Type B pancreatic cell (in vitro differentiated cells): ENCODE data around the gene SLC4A3. TPM values are rescaled to one million over a fixed set of nuclear protein-coding genes. Genes with fewer than 3 reads are reported as not detected.
A peak's percentile ranks its signal among the peaks of the same experiment; 100 is the strongest.

Experiments used
- DNase-seq: peaks from one replicate; pipeline ENCODE4 v3.0.0; 2021; ENCODE audit warnings: mixed read lengths; ENCODE audit not compliant: unreplicated experiment; ENCODE audit errors: extremely low spot score
- H3K27ac Mint-ChIP-seq: 2 replicates; pipeline ENCODE4 v1.8.0; 2021; ENCODE audit warnings: mild to moderate bottlenecking, mixed read lengths
- H3K27me3 Mint-ChIP-seq: 2 replicates; pipeline ENCODE4 v1.8.0; 2021; ENCODE audit warnings: mixed read lengths
- H3K36me3 Mint-ChIP-seq: 2 replicates; pipeline ENCODE4 v1.8.0; 2021; ENCODE audit warnings: mixed read lengths
- H3K4me1 Mint-ChIP-seq: one replicate; pipeline ENCODE4 v1.8.0; 2021; ENCODE audit warnings: mixed read lengths; ENCODE audit not compliant: unreplicated experiment
- H3K4me3 Mint-ChIP-seq: 2 replicates; pipeline ENCODE4 v1.8.0; 2021; ENCODE audit warnings: mild to moderate bottlenecking, mixed read lengths
- H3K9me3 Mint-ChIP-seq: 2 replicates; pipeline ENCODE4 v1.8.0; 2021; ENCODE audit warnings: mixed read lengths
- CTCF ChIP-seq: fragments of 200-600 bp; sonication (generic); conservative IDR thresholded peaks from 2 replicates; pipeline ENCODE4 v1.5.0; 2021; ENCODE audit warnings: antibody characterized with exemption, mild to moderate bottlenecking
- long read RNA-seq: library from polyadenylated mRNA; unstranded; transcript quantifications from one replicate; pipeline ENCODE4 v2.0.0, GENCODE V29; 2020
- total RNA-seq: library from RNA; stranded (reverse); gene quantifications from 2 replicates; pipeline ENCODE4 v1.2.1, GENCODE V29; 2021; ENCODE audit warnings: low replicate concordance

SLC4A3 gene, protein sequence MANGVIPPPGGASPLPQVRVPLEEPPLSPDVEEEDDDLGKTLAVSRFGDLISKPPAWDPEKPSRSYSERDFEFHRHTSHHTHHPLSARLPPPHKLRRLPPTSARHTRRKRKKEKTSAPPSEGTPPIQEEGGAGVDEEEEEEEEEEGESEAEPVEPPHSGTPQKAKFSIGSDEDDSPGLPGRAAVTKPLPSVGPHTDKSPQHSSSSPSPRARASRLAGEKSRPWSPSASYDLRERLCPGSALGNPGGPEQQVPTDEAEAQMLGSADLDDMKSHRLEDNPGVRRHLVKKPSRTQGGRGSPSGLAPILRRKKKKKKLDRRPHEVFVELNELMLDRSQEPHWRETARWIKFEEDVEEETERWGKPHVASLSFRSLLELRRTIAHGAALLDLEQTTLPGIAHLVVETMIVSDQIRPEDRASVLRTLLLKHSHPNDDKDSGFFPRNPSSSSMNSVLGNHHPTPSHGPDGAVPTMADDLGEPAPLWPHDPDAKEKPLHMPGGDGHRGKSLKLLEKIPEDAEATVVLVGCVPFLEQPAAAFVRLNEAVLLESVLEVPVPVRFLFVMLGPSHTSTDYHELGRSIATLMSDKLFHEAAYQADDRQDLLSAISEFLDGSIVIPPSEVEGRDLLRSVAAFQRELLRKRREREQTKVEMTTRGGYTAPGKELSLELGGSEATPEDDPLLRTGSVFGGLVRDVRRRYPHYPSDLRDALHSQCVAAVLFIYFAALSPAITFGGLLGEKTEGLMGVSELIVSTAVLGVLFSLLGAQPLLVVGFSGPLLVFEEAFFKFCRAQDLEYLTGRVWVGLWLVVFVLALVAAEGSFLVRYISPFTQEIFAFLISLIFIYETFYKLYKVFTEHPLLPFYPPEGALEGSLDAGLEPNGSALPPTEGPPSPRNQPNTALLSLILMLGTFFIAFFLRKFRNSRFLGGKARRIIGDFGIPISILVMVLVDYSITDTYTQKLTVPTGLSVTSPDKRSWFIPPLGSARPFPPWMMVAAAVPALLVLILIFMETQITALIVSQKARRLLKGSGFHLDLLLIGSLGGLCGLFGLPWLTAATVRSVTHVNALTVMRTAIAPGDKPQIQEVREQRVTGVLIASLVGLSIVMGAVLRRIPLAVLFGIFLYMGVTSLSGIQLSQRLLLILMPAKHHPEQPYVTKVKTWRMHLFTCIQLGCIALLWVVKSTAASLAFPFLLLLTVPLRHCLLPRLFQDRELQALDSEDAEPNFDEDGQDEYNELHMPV
- total RNA-seq: 8.0 and 15.8 TPM in 2 replicates
- long read RNA-seq: 0 reads

GRCh38 chr2:219627103-219628100 lies at the start of gene SLC4A3:
TSS of gene SLC4A3 (plus strand) at chr2:219627630. CDS start at chr2:219627993, 363 bp downstream.
- TF ChIP-seq CTCF: no peak
- no peaks in the 10 kb centered on the region for H3K9me3 Mint-ChIP-seq
- H3K36me3 Mint-ChIP-seq: no peaks in the 10 kb centered on the region
- peak; percentile 70 for DNase-seq
- peak within 1 kb of the TSS; percentile 87 for H3K4me3 Mint-ChIP-seq
- H3K27me3 Mint-ChIP-seq: peaks cover 18% of the 10 kb centered on the region
- H3K27ac Mint-ChIP-seq: peak within 1 kb of the TSS; percentile 66
- peaks cover 6% of the 10 kb centered on the region for H3K4me1 Mint-ChIP-seq

- H3K4me3 Mint-ChIP-seq: no peak overlapping the region
- peaks cover 23% of the 10 kb centered on the region for H3K4me1 Mint-ChIP-seq
- no peaks in the 10 kb centered on the region for H3K9me3 Mint-ChIP-seq
- H3K27ac Mint-ChIP-seq: no peak overlapping the region
- H3K27me3 Mint-ChIP-seq: peaks cover 3% of the 10 kb centered on the region
- DNase-seq: no peak
- no peak for TF ChIP-seq CTCF
- no peaks in the 10 kb centered on the region for H3K36me3 Mint-ChIP-seq
Observed at GRCh38 chr2:219578811-219579613, 48.4 kb upstream of the SLC4A3 start.

DNA sequence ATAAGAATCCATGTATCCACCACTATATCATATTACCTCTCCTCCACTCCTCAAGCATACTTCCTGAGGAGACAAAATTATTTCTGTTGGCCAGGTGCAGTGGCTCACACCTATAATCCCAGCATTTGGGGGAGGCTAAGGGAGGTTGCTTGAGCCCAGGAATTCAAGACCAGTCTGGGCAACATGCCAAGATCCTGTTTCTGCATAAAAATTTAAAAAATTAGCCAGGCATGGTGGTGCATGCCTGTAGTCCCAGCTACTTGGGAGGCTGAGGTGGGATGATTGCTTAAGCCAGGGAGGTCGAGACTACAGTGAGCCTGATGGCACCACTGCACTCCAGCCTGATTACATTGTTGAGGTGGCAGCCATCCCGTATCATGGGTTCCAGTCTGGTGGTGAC lies 46.1 kb upstream of the SLC4A3 start:
- Mint-ChIP-seq H3K27me3 (peaks cover 3% of the 10 kb centered on the region), H3K4me3 (no peak overlapping the region), H3K4me1 (peaks cover 20% of the 10 kb centered on the region), H3K36me3 (no peaks in the 10 kb centered on the region), H3K9me3 (no peaks in the 10 kb centered on the region), H3K27ac (no peak overlapping the region)
- TF ChIP-seq CTCF: no peak
- no peak for DNase-seq

DNA sequence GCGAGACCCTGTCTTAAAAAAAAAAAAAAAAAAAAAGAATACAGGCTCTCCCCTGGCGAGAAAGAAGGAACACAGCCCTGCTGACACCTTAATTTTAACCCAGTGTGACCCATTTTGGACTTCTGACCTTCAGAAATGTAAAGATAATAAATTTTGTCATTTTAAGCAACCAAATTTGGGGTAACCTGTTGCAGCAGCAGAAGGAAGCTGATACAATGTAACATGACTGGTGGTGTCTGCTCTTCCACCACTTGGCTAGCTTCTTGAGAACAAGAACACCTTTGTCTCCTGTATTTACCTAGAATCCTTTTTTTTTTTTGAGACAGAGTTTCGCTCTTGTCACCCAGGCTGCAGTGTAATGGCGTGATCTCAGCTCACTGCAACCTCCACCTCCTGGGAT lies 36.3 kb upstream of the SLC4A3 start:
- Mint-ChIP-seq H3K4me3 (no peak overlapping the region), H3K9me3 (no peaks in the 10 kb centered on the region), H3K27ac (no peak overlapping the region), H3K36me3 (no peaks in the 10 kb centered on the region), H3K4me1 (peaks cover 25% of the 10 kb centered on the region), H3K27me3 (peaks cover 7% of the 10 kb centered on the region)
- no peak for DNase-seq
- TF ChIP-seq CTCF: no peak
